Right ventricle myocardium superior (tissue), 1 donor: Measurements from ENCODE around the gene MAGEA2B. TPM values are rescaled to one million over a fixed set of nuclear protein-coding genes. Genes with fewer than 3 reads are reported as not detected.
A peak's percentile ranks its signal among the peaks of the same experiment; 100 is the strongest.
"Not testable (repeated sequence)": the region's sequence is repeated elsewhere in the genome, so short reads cannot be mapped to it uniquely, and the experiment has no call there.

Experiments
- ATAC-seq: fragments of 200-7000 bp; cut with Tn5 transposase; one replicate; pipeline ENCODE4 v1.9.1; 2020; ENCODE audit warnings: mild to moderate bottlenecking; ENCODE audit not compliant: poor library complexity
- DNase-seq: peaks from one replicate; pipeline ENCODE4 v3.0.0-alpha.2; 2020
- intact Hi-C: fragments of 100-400 bp; cut with DNase I; formaldehyde crosslinking; loops from one replicate; pipeline ENCODE4 v1.11.2; 2022
- total RNA-seq: library from RNA; stranded (reverse); fragmentation: NEBNext Ultra II Directional; extraction: Animal tissue kit (Norgen Biotek cat#: 25700); gene quantifications from one replicate; pipeline ENCODE4 v1.2.1, GENCODE V29; 2021
- donor health status: DM: no; HTN: yes; CAD: no; lungs with severe emphysema.

The MAGEA2B gene
- total RNA-seq, 1 donor from 2014 or later = not detected

GRCh38 chrX:152753686-152754650 lies 39.5 kb downstream of the MAGEA2B start, which contains the start of gene MAGEA2:
TSS of gene MAGEA2 (minus strand) at chrX:152753842. CDS start at chrX:152751363, 2,479 bp downstream.
- intact Hi-C loops, DNase-seq, ATAC-seq: not testable (repeated sequence)

GRCh38 chrX:152754871-152755270 lies 40.4 kb downstream of the MAGEA2B start:
- DNase-seq, intact Hi-C loops, ATAC-seq: not testable (repeated sequence)

GRCh38 chrX:152758918-152759317 lies 44.5 kb downstream of the MAGEA2B start, which contains the start of gene CSAG3:
TSS of gene CSAG3 (plus strand) at chrX:152759218.
- ATAC-seq, intact Hi-C loops, DNase-seq: not testable (repeated sequence)

GRCh38 chrX:152759544-152759943 lies 45.1 kb downstream of the MAGEA2B start:
- ATAC-seq, DNase-seq, intact Hi-C loops: not testable (repeated sequence)

- ATAC-seq = peak; percentile 61
- DNase-seq, intact Hi-C loops: not testable (repeated sequence)
Observed at GRCh38 chrX:152761582-152761981, 47.2 kb downstream of the MAGEA2B start.

GRCh38 chrX:152766562-152766961 lies 52.1 kb downstream of the MAGEA2B start:
- DNase-seq, intact Hi-C loops, ATAC-seq: not testable (repeated sequence)

Other genes starting within 250 kb of the MAGEA2B start
- not detected for gene GABRQ, start 76.7 kb upstream of the MAGEA2B start, total RNA-seq
- gene MAGEA3, start 15.8 kb upstream of the MAGEA2B start, total RNA-seq = not detected
- not detected for gene CSAG2, start 5.4 kb upstream of the MAGEA2B start, total RNA-seq
- gene CSAG1, start 19.1 kb downstream of the MAGEA2B start, total RNA-seq = not detected
- gene MAGEA12, start 19.1 kb downstream of the MAGEA2B start, total RNA-seq = not detected
- gene MAGEA2, start 39.2 kb downstream of the MAGEA2B start, total RNA-seq = not detected
- gene CSAG3, start 44.6 kb downstream of the MAGEA2B start, total RNA-seq = not detected
- gene MAGEA6, start 55.1 kb downstream of the MAGEA2B start, total RNA-seq = not detected
- 24.5 TPM for gene CETN2, start 116.1 kb downstream of the MAGEA2B start, total RNA-seq
- 19.0 TPM for gene NSDHL, start 116.4 kb downstream of the MAGEA2B start, total RNA-seq
- gene ZNF185, start 183.4 kb downstream of the MAGEA2B start, total RNA-seq = 1.6 TPM